SU-DHL-6 (cell line): ENCODE measurements around the gene PPP1R13L.

ENCODE experiments used
- EZH2phosphoT487 ChIP-seq: fragments of 200-600 bp; sonication (generic), shearing (Covaris generic); conservative IDR thresholded peaks from 2 replicates; pipeline ENCODE4 v1.6.1; 2018; ENCODE audit warnings: mild to moderate bottlenecking, antibody characterized with exemption, low read length, moderate library complexity, mixed read lengths
- TF ChIP-seq, protein P1 (sequence below): fragments of 200-600 bp; sonication (generic); IDR thresholded peaks from one replicate; pipeline ENCODE4 v1.5.1; 2017; ENCODE audit warnings: antibody characterized with exemption, mild to moderate bottlenecking, low read length, moderate library complexity; ENCODE audit not compliant: insufficient read depth, poor library complexity, severe bottlenecking

DNA sequence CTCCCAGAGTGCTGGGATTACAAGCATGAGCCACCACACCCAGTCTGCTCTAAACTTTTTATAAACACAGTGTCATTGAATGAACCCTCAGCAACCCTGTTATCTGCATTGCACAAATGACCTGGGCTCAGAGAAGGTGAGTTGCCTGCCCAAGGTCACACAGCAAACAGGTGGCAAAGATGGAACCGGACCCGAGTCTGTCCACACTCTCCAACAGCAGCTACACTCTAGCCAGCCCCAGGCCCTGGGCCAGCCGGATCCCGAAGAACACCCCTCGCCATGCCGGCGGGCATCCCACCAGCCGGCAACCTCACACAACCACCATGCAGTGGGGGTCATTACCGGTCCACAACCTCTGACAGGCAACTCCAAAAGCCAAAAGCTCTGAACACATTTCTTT lies 49.0 kb downstream of the PPP1R13L start:
- TF ChIP-seq, protein P1, sequence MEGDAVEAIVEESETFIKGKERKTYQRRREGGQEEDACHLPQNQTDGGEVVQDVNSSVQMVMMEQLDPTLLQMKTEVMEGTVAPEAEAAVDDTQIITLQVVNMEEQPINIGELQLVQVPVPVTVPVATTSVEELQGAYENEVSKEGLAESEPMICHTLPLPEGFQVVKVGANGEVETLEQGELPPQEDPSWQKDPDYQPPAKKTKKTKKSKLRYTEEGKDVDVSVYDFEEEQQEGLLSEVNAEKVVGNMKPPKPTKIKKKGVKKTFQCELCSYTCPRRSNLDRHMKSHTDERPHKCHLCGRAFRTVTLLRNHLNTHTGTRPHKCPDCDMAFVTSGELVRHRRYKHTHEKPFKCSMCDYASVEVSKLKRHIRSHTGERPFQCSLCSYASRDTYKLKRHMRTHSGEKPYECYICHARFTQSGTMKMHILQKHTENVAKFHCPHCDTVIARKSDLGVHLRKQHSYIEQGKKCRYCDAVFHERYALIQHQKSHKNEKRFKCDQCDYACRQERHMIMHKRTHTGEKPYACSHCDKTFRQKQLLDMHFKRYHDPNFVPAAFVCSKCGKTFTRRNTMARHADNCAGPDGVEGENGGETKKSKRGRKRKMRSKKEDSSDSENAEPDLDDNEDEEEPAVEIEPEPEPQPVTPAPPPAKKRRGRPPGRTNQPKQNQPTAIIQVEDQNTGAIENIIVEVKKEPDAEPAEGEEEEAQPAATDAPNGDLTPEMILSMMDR: no peak
- no peak for TF ChIP-seq EZH2phosphoT487
